GM18517 (cell line): Measurements from ENCODE around the gene DCLK3.
A peak's percentile ranks its signal among the peaks of the same experiment; 100 is the strongest.

Experiments
- ATAC-seq: cut with Tn5 transposase; IDR thresholded peaks from one replicate; pipeline ENCODE4 v1.9.1; 2021; ENCODE audit warnings: mild to moderate bottlenecking, moderate library complexity; ENCODE audit not compliant: unreplicated experiment

DCLK3 gene

GRCh38 chr3:36765104-36765503 lies 751 bp upstream of the DCLK3 start:
- ATAC-seq = no peak

DNA sequence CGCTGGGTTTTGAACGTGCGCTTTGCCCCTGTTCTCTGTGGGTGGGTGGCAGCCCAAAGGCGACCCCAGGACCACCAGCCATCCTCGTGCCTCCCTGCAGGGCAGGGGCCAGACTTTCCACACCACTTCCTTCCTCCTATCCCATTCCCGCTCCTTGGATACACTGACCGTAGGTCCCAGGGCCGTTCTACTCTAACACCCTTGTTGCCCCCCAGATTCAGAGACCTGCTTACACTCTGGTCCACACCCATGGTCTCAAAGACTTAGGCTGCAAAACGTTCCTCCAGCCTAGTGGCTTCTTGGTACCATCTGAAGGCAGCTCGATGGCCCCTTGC lies 318 bp upstream of the DCLK3 start:
- no peak for ATAC-seq

- ATAC-seq = no peak
These were observed 1.2 kb downstream of the DCLK3 start for GRCh38 chr3:36762918-36763849.

DNA sequence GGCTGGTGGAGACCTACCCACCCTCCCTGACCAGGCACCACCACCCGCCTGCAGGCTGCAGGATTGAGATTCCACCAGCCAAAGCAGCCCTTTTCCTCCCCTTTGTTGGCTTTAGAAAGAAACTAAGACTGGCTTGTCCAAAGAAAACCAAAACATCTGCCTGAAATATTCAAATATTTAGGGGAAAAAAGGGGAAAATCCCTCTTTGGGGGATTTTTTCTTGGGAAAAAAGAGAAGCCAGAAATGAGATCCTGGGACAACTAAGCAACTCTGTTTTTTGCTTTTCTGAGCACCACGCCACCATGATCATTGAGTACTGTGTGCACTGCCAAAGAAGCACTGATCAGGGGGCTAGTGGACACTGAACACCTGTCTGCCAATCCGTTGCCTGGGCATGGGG lies 2.6 kb downstream of the DCLK3 start:
- no peak for ATAC-seq

DNA sequence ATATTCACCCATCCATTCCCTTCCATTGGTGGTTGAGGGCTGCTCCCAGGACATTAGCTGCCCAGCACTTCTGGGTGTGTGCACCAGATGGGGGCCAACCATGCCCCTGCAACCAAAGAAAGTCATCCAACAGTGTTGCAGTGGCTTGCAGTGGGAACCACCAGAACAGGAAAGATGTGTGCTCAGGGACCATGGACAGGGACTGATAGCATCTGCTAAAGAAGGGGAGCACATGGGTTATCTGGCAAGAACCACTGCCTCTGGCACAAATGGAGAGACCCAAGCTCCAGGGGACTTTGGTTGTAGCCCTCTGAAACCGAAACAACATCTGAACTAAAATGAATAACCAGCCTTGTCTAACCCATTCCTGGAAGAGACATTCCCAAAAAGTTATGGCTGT lies 8.1 kb downstream of the DCLK3 start:
- no peak for ATAC-seq

DNA sequence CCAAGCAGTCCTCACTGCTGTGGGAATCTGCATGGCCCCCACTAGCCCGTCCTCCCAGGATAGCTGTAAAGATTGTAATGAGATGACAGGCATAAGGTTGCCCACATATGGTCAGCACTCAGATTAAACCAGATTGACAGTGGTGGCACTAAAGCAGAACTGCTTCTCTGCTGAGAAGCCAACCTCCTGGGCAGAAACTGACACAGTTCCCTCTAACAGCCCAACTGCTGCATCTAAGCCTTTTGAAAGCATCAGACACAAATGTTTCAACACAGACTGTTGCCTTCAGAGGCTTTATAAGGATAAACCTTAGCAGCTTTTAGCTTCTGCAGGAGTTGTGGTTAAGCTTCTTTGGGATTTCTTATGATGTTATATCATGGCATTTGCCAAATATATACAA lies 13.0 kb downstream of the DCLK3 start:
- ATAC-seq = no peak

DNA sequence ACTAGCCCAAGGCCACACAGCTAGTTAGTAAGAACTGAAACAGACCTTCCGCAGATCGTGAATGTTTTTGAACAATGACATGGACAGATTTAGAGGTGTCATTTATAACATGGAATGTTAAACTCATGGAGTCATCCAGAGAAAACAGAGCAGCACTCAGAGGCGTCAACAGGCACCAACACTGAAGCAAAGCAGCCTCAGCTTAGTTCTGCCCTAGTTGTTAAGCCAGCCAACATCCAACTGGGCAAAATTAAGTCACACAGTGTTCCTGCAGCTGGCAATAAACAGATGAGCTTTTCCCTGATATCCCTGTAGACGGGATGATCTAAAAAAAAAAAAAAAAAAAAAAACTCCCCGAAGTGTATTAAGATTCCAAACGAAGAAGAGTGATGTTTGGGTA lies 13.6 kb downstream of the DCLK3 start:
- ATAC-seq = no peak

- ATAC-seq = no peak
These were observed 19.6 kb downstream of the DCLK3 start for GRCh38 chr3:36744763-36745162.

GRCh38 chr3:36743826-36744225 lies 20.5 kb downstream of the DCLK3 start:
- no peak for ATAC-seq

GRCh38 chr3:36741285-36741684 lies 23.1 kb downstream of the DCLK3 start:
- ATAC-seq = no peak

DNA sequence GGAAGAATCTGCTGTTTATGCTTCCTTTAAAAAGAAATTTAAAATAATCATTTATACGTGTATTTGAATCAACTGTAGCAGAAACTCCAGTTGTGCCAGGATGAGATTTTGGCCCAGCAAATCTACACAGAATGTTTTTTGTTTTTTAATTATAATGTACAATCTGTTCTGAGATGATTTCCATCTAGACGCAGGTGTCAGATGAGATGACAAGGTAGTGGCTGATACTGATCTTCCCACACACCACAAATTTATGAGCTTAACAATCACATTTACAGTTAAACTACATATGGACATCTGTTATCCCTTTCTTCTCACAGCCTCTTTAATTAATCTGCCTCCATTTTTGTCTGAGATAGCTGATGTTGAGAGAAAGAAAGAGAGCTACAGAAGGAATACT lies 23.6 kb downstream of the DCLK3 start:
- no peak for ATAC-seq

DNA sequence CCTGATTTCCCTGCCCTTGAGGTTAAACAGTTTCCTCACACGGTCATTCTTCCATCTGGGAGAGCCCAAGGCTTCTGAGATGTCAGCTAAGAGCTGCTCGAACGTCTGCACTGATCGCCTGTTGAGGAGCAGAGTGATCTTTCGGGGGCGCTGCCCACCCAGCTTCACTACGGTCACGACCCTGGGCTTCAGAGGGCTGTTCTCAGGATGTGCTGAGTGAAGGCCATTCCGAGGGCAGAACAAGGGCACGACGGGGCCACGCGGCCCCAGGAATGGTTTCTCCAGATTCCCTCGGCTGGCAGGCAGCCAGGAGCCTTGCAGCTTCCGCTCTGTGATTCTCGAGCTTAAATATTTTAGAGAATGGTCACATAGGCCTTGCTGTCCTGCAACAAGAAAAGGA lies 25.7 kb downstream of the DCLK3 start:
- no peak for ATAC-seq

GRCh38 chr3:36736301-36736700 lies 28.1 kb downstream of the DCLK3 start:
- no peak for ATAC-seq

DNA sequence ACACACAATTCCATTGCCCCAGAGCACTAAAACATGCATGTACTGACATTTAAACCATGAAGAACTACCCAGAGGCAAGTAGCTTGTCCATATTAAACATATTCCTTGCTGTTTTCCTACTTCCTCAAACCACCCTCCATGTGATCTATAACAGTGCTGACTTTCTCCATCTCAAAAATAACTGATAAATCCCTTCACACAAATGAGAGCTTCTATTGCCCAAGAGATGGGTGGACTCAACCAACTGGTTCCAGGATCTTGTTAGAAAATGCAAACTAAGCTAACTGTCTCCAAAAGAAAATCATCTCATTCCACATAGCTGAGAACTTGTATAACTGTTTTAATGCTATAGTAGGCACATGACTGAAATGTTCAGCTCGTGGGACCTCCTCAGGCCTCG lies 29.6 kb downstream of the DCLK3 start:
- ATAC-seq = no peak

DNA sequence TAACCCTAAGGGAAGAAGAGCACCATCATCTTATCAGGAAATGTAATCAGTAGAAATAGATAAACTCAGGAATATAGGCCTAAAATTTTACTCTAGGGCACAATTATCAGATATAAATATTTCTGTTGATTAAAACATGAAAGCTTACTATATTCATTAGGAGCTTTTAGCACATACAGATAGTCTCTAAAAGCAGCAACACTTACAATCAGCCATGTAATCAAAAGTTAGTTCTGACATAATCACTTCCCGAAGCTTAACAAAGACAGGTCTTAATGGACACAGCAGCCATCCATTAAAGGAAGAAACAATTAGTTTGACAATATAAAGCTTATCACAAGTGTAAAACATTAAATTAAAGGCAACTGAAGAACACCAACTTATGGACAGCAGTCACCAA lies 30.6 kb downstream of the DCLK3 start:
- no peak for ATAC-seq

GRCh38 chr3:36733162-36733696 lies 31.1 kb downstream of the DCLK3 start:
- ATAC-seq = no peak

DNA sequence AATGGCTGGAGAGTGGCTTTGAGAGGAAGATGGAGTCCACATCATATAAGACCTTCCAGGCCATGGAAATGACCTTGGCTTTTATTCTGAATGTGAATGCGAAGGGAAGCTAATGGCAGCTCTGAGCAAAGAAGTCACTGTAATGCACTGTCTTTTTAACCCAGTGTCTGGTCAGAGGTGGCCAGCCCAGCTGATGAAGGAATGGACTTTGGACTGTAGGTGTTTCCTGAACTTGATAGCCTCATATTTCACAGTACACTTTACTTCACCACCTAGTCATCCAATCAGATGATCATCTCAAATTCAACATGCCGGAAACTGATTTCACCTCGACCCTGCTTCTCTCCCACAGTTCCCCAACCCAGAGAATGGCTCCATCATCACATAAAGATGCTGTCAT lies 33.4 kb downstream of the DCLK3 start:
- no peak for ATAC-seq

- peak; percentile 52 for ATAC-seq
These were observed 34.9 kb downstream of the DCLK3 start for GRCh38 chr3:36729204-36730056.

DNA sequence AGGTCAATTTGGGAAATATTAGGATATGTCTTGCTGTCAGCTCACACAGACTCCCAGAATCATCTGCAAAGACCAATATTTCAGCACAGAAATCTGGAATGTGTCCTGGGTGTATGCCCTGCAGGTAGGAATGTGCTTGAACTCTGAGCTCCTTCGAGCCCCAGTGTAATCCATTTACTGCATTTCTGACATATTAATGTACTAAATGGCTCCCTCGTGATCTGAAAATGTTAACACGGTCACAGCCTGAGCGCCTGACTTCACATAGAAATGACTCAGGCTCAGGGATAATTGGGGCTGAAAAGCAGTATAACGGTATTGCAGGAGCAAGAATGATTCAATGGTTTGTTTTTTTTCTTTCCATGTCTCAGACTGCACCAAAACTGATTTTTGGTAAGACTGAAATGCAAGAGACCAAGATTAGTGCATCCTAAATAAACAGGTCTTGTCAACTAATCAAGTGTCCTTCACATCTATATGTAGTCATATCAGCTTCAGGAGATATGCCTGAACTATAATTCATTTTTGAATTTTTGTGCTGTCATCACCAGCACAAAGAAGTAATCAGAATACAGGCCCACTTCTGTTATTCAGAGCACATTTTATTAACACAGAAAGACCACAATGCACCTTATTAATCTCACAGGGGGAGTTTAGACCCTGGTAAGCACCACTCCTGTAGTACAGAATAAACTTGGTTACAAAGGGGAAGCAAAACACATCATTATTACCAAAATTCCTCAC lies 49.8 kb downstream of the DCLK3 start:
- no peak for ATAC-seq

DNA sequence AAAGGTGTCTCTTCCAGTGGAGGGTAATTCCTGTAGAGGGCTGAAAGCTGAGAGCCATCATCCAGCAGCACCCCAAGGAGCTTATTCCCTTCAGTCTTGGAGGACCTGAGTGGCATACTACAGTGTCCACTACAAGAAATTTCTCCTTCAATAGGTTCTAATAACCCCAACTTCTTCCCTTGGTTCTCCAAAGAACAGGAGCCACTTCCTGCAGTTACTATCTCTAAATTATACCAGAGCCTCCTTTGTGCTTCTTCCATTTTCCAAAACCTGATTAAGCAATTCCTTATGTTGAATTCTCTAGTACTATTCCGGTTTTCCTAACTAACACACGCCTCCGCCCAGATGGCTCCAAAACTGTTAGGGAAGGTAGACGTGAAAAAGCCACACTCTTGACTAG lies 50.4 kb downstream of the DCLK3 start:
- ATAC-seq = no peak

DNA sequence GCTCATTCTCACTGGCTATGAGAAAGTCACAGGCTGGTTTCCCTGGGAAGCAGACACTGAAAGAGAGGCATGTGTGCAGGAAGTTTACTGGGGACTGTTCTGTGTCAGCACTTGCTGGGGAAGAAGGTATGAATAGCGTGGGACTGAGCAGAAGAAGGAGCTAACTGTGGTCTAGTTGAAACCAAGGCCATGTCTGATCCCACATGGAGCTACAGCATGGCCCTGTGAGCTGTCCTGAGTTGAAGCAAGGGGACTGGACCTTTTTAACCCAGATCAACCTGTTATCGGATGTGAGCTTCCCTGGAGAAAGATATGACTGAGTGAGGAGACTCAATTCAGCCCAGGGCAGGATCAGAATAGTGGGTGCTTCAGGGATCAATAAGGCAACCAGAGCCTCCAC lies 53.7 kb downstream of the DCLK3 start:
- ATAC-seq = no peak
